ENCODE results near the gene MICALL2. TPM values are rescaled to one million over a fixed set of nuclear protein-coding genes. Genes with fewer than 3 reads are reported as not detected.

The MICALL2 gene
- total RNA-seq, 1 donor from 2014 or later, result 3.1 TPM

- Histone ChIP-seq H3K4me3 (ENCODE audit: low read length in 3 of 3) (no peak overlapping the region), H3K27ac (ENCODE audit: low read depth, low read length) (no peak overlapping the region), H3K27me3 (ENCODE audit: control insufficient read depth in 3 of 3, insufficient read depth in 3 of 3, low read length in 3 of 3) (no peaks in the 10 kb centered on the region), H3K9me3 (ENCODE audit: control insufficient read depth in 3 of 3, low read length in 3 of 3) (no peaks in the 10 kb centered on the region), H3K9ac (ENCODE audit: low read depth in 1 of 3, low read length in 3 of 3) (no peak overlapping the region), H3K36me3 (ENCODE audit: control insufficient read depth in 3 of 3, insufficient read depth in 3 of 3, low read length in 3 of 3) (peaks cover 73 to 82% (median 75%) of the 10 kb centered on the region in 3 donors), H3K4me1 (ENCODE audit: control insufficient read depth in 3 of 3, insufficient read depth in 3 of 3, low read length in 3 of 3) (no peaks in the 10 kb centered on the region)
These were observed 24.6 kb upstream of the MICALL2 start for GRCh38 chr7:1483536-1484505.

- Histone ChIP-seq H3K36me3 (ENCODE audit: control insufficient read depth in 3 of 3, insufficient read depth in 3 of 3, low read length in 3 of 3) (peaks cover 67 to 81% (median 75%) of the 10 kb centered on the region in 3 donors), H3K4me1 (ENCODE audit: control insufficient read depth in 3 of 3, insufficient read depth in 3 of 3, low read length in 3 of 3) (no peaks in the 10 kb centered on the region), H3K9ac (ENCODE audit: low read depth in 1 of 3, low read length in 3 of 3) (no peak overlapping the region), H3K9me3 (ENCODE audit: control insufficient read depth in 3 of 3, low read length in 3 of 3) (no peaks in the 10 kb centered on the region), H3K27me3 (ENCODE audit: control insufficient read depth in 3 of 3, insufficient read depth in 3 of 3, low read length in 3 of 3) (no peaks in the 10 kb centered on the region), H3K27ac (ENCODE audit: low read depth, low read length) (no peak overlapping the region), H3K4me3 (ENCODE audit: low read length in 3 of 3) (no peak overlapping the region)
These were observed 23.8 kb upstream of the MICALL2 start for GRCh38 chr7:1483079-1483478.

GRCh38 chr7:1481300-1481699 lies 22.0 kb upstream of the MICALL2 start:
- H3K9me3 ChIP-seq (ENCODE audit: control insufficient read depth in 3 of 3, low read length in 3 of 3), result no peaks in the 10 kb centered on the region
- H3K4me1 ChIP-seq (ENCODE audit: control insufficient read depth in 3 of 3, insufficient read depth in 3 of 3, low read length in 3 of 3), result no peaks in the 10 kb centered on the region
- no peak overlapping the region for H3K4me3 ChIP-seq (ENCODE audit: low read length in 3 of 3)
- H3K27ac ChIP-seq (ENCODE audit: low read depth, low read length), result no peak overlapping the region
- no peaks in the 10 kb centered on the region for H3K27me3 ChIP-seq (ENCODE audit: control insufficient read depth in 3 of 3, insufficient read depth in 3 of 3, low read length in 3 of 3)
- no peak overlapping the region for H3K9ac ChIP-seq (ENCODE audit: low read depth in 1 of 3, low read length in 3 of 3)
- H3K36me3 ChIP-seq (ENCODE audit: control insufficient read depth in 3 of 3, insufficient read depth in 3 of 3, low read length in 3 of 3), result peaks cover 69 to 74% (median 70%) of the 10 kb centered on the region in 3 donors

- Histone ChIP-seq H3K36me3 (ENCODE audit: control insufficient read depth in 3 of 3, insufficient read depth in 3 of 3, low read length in 3 of 3) (peaks cover 70 to 75% (median 72%) of the 10 kb centered on the region in 3 donors), H3K9me3 (ENCODE audit: control insufficient read depth in 3 of 3, low read length in 3 of 3) (no peaks in the 10 kb centered on the region), H3K9ac (ENCODE audit: low read depth in 1 of 3, low read length in 3 of 3) (no peak overlapping the region), H3K27ac (ENCODE audit: low read depth, low read length) (no peak overlapping the region), H3K4me1 (ENCODE audit: control insufficient read depth in 3 of 3, insufficient read depth in 3 of 3, low read length in 3 of 3) (no peaks in the 10 kb centered on the region), H3K27me3 (ENCODE audit: control insufficient read depth in 3 of 3, insufficient read depth in 3 of 3, low read length in 3 of 3) (no peaks in the 10 kb centered on the region), H3K4me3 (ENCODE audit: low read length in 3 of 3) (no peak overlapping the region)
These were observed 21.4 kb upstream of the MICALL2 start for GRCh38 chr7:1480670-1481069.

- Histone ChIP-seq H3K27me3 (ENCODE audit: control insufficient read depth in 3 of 3, insufficient read depth in 3 of 3, low read length in 3 of 3) (no peaks in the 10 kb centered on the region), H3K9ac (ENCODE audit: low read depth in 1 of 3, low read length in 3 of 3) (no peak overlapping the region), H3K27ac (ENCODE audit: low read depth, low read length) (no peak overlapping the region), H3K4me3 (ENCODE audit: low read length in 3 of 3) (no peak overlapping the region), H3K36me3 (ENCODE audit: control insufficient read depth in 3 of 3, insufficient read depth in 3 of 3, low read length in 3 of 3) (peaks cover 67 to 76% (median 70%) of the 10 kb centered on the region in 3 donors), H3K4me1 (ENCODE audit: control insufficient read depth in 3 of 3, insufficient read depth in 3 of 3, low read length in 3 of 3) (no peaks in the 10 kb centered on the region), H3K9me3 (ENCODE audit: control insufficient read depth in 3 of 3, low read length in 3 of 3) (no peaks in the 10 kb centered on the region)
These were observed 20.0 kb upstream of the MICALL2 start for GRCh38 chr7:1479287-1479686.

- no peak overlapping the region for H3K9ac ChIP-seq (ENCODE audit: low read depth in 1 of 3, low read length in 3 of 3)
- no peaks in the 10 kb centered on the region for H3K27me3 ChIP-seq (ENCODE audit: control insufficient read depth in 3 of 3, insufficient read depth in 3 of 3, low read length in 3 of 3)
- H3K36me3 ChIP-seq (ENCODE audit: control insufficient read depth in 3 of 3, insufficient read depth in 3 of 3, low read length in 3 of 3), result peaks cover 62 to 76% (median 67%) of the 10 kb centered on the region in 3 donors
- H3K4me1 ChIP-seq (ENCODE audit: control insufficient read depth in 3 of 3, insufficient read depth in 3 of 3, low read length in 3 of 3), result no peaks in the 10 kb centered on the region
- no peak overlapping the region for H3K4me3 ChIP-seq (ENCODE audit: low read length in 3 of 3)
- no peak overlapping the region for H3K27ac ChIP-seq (ENCODE audit: low read depth, low read length)
- no peaks in the 10 kb centered on the region for H3K9me3 ChIP-seq (ENCODE audit: control insufficient read depth in 3 of 3, low read length in 3 of 3)
These were observed 19.2 kb upstream of the MICALL2 start for GRCh38 chr7:1478480-1478879.

- no peak overlapping the region for H3K4me3 ChIP-seq (ENCODE audit: low read length in 3 of 3)
- H3K27me3 ChIP-seq (ENCODE audit: control insufficient read depth in 3 of 3, insufficient read depth in 3 of 3, low read length in 3 of 3), result no peaks in the 10 kb centered on the region
- H3K9ac ChIP-seq (ENCODE audit: low read depth in 1 of 3, low read length in 3 of 3), result no peak overlapping the region
- no peaks in the 10 kb centered on the region for H3K4me1 ChIP-seq (ENCODE audit: control insufficient read depth in 3 of 3, insufficient read depth in 3 of 3, low read length in 3 of 3)
- peaks cover 60 to 75% (median 62%) of the 10 kb centered on the region in 3 donors for H3K36me3 ChIP-seq (ENCODE audit: control insufficient read depth in 3 of 3, insufficient read depth in 3 of 3, low read length in 3 of 3)
- no peak overlapping the region for H3K27ac ChIP-seq (ENCODE audit: low read depth, low read length)
- no peaks in the 10 kb centered on the region for H3K9me3 ChIP-seq (ENCODE audit: control insufficient read depth in 3 of 3, low read length in 3 of 3)
These were observed 17.6 kb upstream of the MICALL2 start for GRCh38 chr7:1476859-1477258.

- H3K27me3 ChIP-seq (ENCODE audit: control insufficient read depth in 3 of 3, insufficient read depth in 3 of 3, low read length in 3 of 3), result no peaks in the 10 kb centered on the region
- H3K9me3 ChIP-seq (ENCODE audit: control insufficient read depth in 3 of 3, low read length in 3 of 3), result no peaks in the 10 kb centered on the region
- no peak overlapping the region for H3K9ac ChIP-seq (ENCODE audit: low read depth in 1 of 3, low read length in 3 of 3)
- H3K4me3 ChIP-seq (ENCODE audit: low read length in 3 of 3), result no peak overlapping the region
- no peaks in the 10 kb centered on the region for H3K4me1 ChIP-seq (ENCODE audit: control insufficient read depth in 3 of 3, insufficient read depth in 3 of 3, low read length in 3 of 3)
- no peak overlapping the region for H3K27ac ChIP-seq (ENCODE audit: low read depth, low read length)
- peaks cover 58 to 73% (median 62%) of the 10 kb centered on the region in 3 donors for H3K36me3 ChIP-seq (ENCODE audit: control insufficient read depth in 3 of 3, insufficient read depth in 3 of 3, low read length in 3 of 3)
These were observed 16.7 kb upstream of the MICALL2 start for GRCh38 chr7:1475991-1476390.

- Histone ChIP-seq H3K9me3 (ENCODE audit: control insufficient read depth in 3 of 3, low read length in 3 of 3) (no peaks in the 10 kb centered on the region), H3K36me3 (ENCODE audit: control insufficient read depth in 3 of 3, insufficient read depth in 3 of 3, low read length in 3 of 3) (peaks cover 61 to 73% (median 64%) of the 10 kb centered on the region in 3 donors), H3K27ac (ENCODE audit: low read depth, low read length) (no peak overlapping the region), H3K4me1 (ENCODE audit: control insufficient read depth in 3 of 3, insufficient read depth in 3 of 3, low read length in 3 of 3) (no peaks in the 10 kb centered on the region), H3K4me3 (ENCODE audit: low read length in 3 of 3) (no peak overlapping the region), H3K9ac (ENCODE audit: low read depth in 1 of 3, low read length in 3 of 3) (no peak overlapping the region), H3K27me3 (ENCODE audit: control insufficient read depth in 3 of 3, insufficient read depth in 3 of 3, low read length in 3 of 3) (no peaks in the 10 kb centered on the region)
These were observed 16.1 kb upstream of the MICALL2 start for GRCh38 chr7:1475393-1475792.

- Histone ChIP-seq H3K27me3 (ENCODE audit: control insufficient read depth in 3 of 3, insufficient read depth in 3 of 3, low read length in 3 of 3) (no peaks in the 10 kb centered on the region), H3K9ac (ENCODE audit: low read depth in 1 of 3, low read length in 3 of 3) (no peak overlapping the region), H3K27ac (ENCODE audit: low read depth, low read length) (no peak overlapping the region), H3K9me3 (ENCODE audit: control insufficient read depth in 3 of 3, low read length in 3 of 3) (no peaks in the 10 kb centered on the region), H3K4me1 (ENCODE audit: control insufficient read depth in 3 of 3, insufficient read depth in 3 of 3, low read length in 3 of 3) (no peaks in the 10 kb centered on the region), H3K4me3 (ENCODE audit: low read length in 3 of 3) (no peak overlapping the region), H3K36me3 (ENCODE audit: control insufficient read depth in 3 of 3, insufficient read depth in 3 of 3, low read length in 3 of 3) (peaks cover 57 to 69% (median 59%) of the 10 kb centered on the region in 3 donors)
These were observed 15.5 kb upstream of the MICALL2 start for GRCh38 chr7:1474736-1475135.

Measured in skeletal muscle tissue (tissue), 4 donors.